Activated CD4-positive, alpha-beta T cell treated with anti-CD3 and anti-CD28 coated beads, Interleukin-2, amount 50 U/mL, for 48 hours (primary cell): ENCODE results near the gene ATXN7L1.

Experiments used
- DNase-seq, 2 experiments: peaks; one replicate each; pipeline ENCODE4 v3.0.0-alpha.2; 2020

Gene ATXN7L1

GRCh38 chr7:105775580-105775979, 100.8 kb downstream of the ATXN7L1 start:
- no peak for DNase-seq

GRCh38 chr7:105773030-105773460, 103.4 kb downstream of the ATXN7L1 start:
- no peak for DNase-seq

- DNase-seq = peak; percentile 23 to 30
Measured at GRCh38 chr7:105769901-105770628, 106.3 kb downstream of the ATXN7L1 start.

- no peak for DNase-seq
Measured at GRCh38 chr7:105768898-105769507, 107.4 kb downstream of the ATXN7L1 start.

- no peak for DNase-seq
Measured at GRCh38 chr7:105768117-105768516, 108.3 kb downstream of the ATXN7L1 start.

GRCh38 chr7:105766421-105767073, 109.9 kb downstream of the ATXN7L1 start:
- peak; percentile 34 to 48 for DNase-seq

GRCh38 chr7:105765846-105766245, 110.6 kb downstream of the ATXN7L1 start:
- no peak for DNase-seq

GRCh38 chr7:105764506-105764905, 111.9 kb downstream of the ATXN7L1 start:
- no peak for DNase-seq

GRCh38 chr7:105760551-105761447, 115.6 kb downstream of the ATXN7L1 start:
- no peak for DNase-seq

GRCh38 chr7:105759670-105760550, 116.5 kb downstream of the ATXN7L1 start:
- peak; percentile 22 to 28 for DNase-seq

- no peak for DNase-seq
Measured at GRCh38 chr7:105756367-105756766, 120.0 kb downstream of the ATXN7L1 start.

- DNase-seq = no peak
Measured at GRCh38 chr7:105752671-105753275, 123.6 kb downstream of the ATXN7L1 start.

GRCh38 chr7:105751054-105751453, 125.3 kb downstream of the ATXN7L1 start:
- no peak for DNase-seq

GRCh38 chr7:105748701-105749100, 127.7 kb downstream of the ATXN7L1 start:
- DNase-seq = no peak

GRCh38 chr7:105745681-105746330, 130.6 kb downstream of the ATXN7L1 start:
- DNase-seq = no peak

- DNase-seq = no peak
Measured at GRCh38 chr7:105744258-105744657, 132.1 kb downstream of the ATXN7L1 start.

GRCh38 chr7:105743351-105744090, 132.9 kb downstream of the ATXN7L1 start:
- no peak for DNase-seq

GRCh38 chr7:105742787-105743186, 133.6 kb downstream of the ATXN7L1 start:
- DNase-seq = no peak

GRCh38 chr7:105741982-105742381, 134.4 kb downstream of the ATXN7L1 start:
- DNase-seq = no peak

GRCh38 chr7:105738133-105738532, 138.3 kb downstream of the ATXN7L1 start:
- no peak for DNase-seq
